HG03575 (cell line): Measurements from ENCODE around the gene DNAJB1.
"Not testable (repeated sequence)": the region's sequence is repeated elsewhere in the genome, so short reads cannot be mapped to it uniquely, and the experiment has no call there.

Experiments
- ATAC-seq: cut with Tn5 transposase; IDR thresholded peaks from one replicate; pipeline ENCODE4 v1.9.1; 2021; ENCODE audit not compliant: unreplicated experiment, insufficient number of reproducible peaks, low FRiP score; ENCODE audit errors: extremely low read depth

Gene DNAJB1

DNA sequence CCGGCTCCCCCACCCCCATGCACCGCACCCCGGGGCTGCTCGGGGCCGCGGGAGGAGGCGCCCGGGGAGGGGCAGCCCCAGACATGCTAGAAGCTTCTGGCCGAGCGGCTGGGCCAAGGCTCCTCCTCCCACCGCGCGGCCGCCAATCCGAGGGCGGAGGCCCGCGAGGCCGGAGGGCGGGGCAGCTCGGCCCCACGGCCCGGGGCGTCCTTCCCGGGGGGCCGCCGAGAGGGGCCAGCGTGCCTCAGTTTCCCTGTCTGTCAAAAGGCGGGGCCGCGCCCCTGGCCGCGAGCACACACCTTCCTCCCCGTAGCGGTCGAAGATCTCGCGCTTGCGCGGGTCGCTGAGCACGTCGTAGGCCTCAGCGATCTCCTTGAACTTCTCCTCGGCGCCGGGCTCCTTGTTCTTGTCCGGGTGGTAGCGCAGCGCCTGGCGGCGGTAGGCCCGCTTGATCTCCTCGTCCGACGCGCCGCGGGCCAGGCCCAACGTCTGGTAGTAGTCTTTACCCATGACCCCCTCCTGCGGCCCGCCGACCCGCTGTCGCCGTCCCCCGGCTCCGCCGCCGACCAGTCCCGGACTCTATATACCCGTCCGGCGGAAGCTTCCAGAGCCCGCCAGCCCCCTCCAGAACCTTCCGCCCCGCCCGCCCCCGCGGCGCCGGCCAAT is at the start of gene DNAJB1:
Gene DNAJB1, minus strand, starts transcription at position 558 of the 666 bp plus-strand sequence. Its CDS starts 48 bp downstream, at position 510.
- ATAC-seq = peak; percentile 37

DNA sequence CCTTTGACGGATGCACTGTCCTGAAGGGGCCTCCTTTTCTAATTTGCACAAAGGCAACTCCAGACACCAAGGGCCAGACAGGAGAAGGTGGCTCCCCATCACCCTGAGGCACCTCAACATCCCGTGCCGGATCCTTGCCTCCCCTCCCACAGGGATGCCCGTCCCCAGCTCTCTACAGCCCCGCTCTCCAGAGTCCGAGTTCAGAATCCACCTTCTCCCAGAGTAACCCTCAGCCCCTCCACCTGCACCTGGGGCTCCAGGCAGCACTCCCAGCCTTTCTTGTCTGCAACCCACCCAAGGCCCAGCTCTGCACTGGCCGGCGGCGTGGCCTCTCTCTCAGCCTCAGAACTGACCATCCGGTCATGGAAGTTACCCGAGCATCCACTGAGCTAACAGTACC is 48.9 kb upstream of the DNAJB1 start:
- ATAC-seq = no peak

DNA sequence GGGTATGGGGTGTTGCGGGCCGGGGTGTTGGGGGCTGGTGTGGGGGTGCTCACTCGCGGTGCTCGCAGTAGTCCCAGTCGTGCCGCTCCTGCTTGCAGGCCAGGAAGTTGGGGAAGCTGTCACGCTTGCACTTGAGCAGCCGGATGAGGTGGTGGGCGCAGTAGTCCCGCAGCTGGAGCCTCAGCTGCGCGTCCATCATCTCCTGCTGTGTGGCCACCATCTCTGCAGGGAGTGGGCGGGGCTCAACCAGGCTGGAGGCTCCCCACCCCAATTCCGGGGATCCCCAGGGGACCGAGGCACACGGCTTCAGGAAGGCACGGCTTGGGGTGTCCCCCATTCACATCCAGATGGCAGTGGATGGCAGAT is 48.5 kb upstream of the DNAJB1 start:
- no peak for ATAC-seq

DNA sequence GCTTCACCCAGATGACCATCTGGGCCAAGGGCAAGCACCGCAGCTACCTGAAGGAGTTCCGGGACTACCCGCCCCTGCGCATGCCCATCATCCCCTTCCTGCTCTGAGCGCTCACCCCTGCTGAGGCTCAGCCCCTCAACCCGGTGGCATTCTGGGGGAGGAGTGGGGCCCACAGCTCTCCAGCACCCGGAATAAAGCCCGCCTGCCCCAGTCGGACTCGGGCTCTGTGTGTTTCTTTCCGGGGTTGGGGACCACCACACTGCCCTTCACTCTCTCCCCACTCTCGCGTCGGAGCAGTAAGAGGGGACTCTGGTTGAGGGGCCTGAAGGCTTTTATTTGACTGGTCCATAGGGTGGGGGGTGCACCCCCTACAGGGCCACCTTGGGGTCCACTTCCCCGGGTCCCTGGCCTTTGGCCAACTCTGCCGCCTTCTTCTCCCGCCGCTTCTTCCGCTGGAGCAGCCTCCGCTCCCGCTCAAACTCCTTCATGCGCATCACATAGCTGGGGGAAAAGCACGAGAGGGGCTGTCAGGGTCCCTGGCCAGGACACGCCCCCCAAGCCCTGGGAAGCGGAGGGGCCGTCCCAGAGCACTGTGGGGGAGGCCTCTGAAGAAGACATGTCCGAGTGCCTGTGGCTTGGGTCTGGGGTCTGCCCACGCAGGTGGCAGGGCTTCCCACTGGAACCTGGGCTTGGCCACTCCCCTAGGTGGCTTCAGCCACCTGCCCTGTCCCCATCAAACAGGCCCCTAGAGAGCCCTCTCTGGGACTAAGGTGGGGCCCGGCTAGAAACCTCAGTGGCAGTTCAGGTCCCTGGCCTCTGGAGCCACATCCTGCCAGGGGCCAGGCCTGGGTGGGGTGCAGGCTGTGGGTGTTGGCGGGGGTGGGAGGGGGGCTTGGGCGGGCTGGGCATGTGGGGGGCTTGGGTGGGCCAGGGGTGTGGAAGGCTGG is 47.8 kb upstream of the DNAJB1 start:
- ATAC-seq = no peak

DNA sequence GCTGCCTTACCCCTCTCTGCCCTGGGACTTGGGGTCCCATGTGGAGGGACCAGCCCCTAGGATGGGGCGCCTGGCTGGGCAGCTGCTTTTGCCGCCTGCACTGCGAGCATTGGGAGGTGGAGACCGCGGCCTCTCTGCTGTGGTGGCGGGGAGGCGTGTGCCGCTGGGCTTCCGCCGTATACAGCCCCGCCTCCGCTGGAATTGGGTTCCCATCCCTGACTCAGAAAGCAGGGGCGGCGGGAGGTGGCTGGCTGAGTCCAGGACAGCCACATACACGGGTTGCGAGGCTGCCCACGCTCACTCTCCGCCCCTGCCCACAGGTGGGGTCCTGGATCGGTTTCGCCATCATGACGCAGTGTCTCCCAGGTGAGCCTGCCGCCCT is 47.1 kb upstream of the DNAJB1 start:
- ATAC-seq = no peak

DNA sequence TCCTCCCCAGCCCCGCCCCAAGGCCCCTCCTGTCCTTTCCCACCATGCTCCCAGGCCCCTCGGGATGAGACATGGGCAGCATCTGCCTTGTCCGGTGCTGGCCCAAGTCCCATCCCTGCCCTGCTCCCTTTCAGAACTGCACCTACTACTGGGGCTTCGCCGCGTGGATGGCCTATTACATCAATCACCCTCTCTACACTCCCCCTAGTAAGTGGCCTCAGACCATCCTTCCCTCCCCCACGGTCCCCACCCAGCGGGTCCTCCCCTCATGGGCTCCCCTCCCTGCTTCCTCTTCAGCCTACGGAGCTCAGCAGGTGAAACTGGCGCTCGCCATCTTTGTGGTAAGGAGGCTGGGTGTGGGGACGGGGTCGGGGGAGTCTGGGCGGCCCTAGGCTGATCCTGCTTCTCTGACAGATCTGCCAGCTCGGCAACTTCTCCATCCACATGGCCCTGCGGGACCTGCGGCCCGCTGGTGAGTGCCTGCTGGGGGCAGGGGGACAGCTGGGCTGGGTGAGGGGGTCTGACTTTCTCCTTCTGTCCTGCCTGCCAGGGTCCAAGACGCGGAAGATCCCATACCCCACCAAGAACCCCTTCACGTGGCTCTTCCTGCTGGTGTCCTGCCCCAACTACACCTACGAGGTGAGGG is 46.6 kb upstream of the DNAJB1 start:
- ATAC-seq = not testable (repeated sequence)

DNA sequence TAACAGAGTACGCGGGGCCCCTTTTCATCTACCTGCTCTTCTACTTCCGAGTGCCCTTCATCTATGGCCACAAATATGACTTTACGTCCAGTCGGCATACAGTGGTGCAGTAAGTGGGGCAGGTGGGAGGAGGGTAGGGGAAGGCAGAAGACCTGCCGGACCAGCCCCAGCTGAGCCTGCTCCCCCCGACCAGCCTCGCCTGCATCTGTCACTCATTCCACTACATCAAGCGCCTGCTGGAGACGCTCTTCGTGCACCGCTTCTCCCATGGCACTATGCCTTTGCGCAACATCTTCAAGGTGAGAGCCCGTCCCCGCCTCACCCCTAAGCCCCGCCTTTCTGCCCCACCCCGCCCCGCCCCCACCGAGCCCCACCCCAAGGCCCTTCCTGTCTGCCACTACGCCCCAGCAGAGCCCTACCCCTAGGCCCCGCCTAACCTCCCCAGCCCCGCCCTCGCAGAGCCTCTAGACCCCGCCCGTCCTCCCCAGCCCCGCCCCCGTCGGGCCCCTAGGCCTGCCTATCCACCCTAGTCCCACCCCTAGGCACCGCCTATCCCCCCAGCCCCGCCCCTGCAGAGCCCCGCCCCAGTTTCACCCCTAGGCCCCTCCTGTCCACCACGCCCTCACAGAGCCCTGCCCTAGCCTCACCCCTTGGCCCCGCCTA is 45.9 kb upstream of the DNAJB1 start:
- no peak for ATAC-seq

DNA sequence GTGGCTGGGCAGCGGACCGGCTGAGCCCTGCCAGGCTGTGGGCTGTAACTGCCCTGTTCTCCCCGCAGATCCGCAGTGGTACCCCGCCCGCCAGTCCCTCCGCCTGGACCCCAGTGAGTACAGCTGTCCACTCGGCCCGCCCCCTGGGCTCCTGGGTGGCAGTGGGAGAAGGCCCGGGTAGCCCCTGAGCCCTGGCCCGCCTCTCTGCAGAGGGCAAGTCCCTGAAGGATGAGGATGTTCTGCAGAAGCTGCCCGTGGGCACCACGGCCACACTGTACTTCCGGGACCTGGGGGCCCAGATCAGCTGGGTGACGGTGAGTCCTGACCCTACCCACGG is 45.4 kb upstream of the DNAJB1 start:
- no peak for ATAC-seq

DNA sequence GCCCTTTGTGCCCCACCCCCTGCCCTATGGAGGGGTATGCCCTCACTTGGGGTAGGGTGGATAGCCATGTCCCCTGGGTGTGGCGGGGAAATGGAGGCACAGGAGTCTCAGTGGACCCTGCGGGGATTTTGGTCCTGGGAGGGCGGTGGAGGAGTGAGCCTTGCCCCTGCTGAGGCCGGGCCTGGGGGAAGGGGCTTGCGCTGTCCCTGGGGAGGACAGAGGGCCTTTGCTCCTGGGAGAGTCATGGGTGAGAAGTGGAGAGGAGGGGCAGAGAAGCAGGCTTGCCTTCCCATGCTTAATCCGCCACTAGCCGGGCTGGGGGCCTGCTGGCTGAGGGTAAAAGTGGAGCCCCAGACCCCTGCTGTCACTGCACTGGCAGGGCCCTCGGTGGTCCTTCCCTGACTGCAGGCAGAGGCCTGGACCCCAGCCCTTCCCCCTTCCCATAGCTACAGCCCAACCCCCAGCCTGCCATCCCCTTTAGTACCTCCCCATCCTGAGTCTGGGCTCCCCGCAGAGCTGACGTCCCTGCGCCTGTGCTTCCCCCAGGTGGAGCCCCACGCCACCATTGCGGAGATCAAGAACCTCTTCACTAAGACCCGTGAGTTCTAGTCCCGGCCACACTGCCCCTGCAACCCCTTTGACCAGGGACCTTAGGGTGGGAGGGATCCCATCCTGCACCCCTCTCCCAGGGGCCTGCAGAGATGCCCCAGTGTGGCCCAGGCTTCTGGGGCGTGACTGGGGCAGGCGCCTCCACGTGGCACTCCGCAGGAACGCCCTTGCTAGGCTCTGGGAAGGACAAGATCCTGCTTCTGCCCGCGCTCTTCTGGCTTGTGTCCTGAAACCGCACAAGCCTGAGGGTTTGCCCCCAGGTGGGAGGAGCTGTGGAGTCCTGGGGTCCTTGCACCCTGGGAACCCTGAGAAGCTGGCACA is 44.7 kb upstream of the DNAJB1 start:
- no peak for ATAC-seq

DNA sequence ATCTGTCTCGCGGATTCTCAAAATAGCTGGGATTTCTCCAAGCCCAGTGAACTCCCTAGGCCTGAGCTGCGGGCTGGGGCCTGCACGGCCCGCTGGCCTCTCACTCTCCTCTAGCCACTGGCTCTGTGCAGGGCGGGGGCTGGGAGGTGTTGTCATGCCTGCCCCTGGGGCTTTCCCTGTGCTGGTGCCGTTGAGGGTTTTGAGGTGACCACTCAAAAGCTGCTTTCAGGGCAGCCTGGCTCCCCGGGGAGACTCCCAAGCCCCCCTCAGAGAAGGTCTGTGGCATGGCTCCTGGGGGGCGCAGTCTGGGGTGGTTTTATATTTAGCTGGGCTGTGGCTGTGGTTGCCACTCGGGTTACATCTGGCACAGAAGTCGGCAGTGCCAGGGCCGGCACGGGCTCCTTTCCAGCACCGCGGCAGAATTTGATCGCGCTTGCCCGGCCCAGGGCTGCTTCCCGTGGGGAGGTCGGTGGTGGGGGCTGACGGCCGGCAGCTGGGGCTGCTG is 43.7 kb upstream of the DNAJB1 start:
- ATAC-seq = no peak

DNA sequence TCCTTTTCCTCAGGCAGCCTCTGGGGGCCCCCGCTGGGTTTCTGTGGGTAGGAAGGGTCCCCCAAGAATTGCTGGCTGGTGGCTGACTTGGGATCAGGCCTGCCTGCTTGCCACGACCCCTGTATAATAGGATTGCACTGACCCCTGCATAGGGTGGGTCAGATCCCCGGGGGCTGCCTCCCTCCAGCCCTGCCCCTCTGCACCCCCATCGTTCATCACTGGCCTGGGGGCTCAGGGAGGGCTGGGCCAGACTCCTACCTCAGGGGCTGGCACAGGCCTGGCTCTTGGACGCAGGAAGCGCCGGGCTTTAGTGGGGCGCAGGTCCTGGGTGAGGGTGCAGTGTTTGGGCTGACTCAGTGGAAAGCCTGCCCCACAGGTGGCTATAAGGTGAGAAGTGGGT is 43.1 kb upstream of the DNAJB1 start:
- no peak for ATAC-seq

DNA sequence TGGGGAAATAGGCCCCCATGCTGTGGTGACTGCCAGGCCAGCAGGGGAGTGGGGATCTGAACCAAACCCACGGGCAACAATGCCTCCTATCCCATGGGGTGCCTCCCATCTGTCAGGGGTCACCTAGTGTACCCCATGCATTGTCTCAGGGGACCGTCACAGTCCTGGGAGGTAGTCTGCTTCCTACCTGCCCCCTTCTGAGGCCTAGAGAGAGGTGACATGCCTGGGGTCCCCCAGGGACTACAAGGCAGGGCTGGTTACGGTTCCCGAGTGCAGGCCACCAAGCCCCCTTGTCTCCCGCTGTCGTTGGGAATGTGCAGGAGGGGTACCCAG is 42.5 kb upstream of the DNAJB1 start:
- no peak for ATAC-seq

DNA sequence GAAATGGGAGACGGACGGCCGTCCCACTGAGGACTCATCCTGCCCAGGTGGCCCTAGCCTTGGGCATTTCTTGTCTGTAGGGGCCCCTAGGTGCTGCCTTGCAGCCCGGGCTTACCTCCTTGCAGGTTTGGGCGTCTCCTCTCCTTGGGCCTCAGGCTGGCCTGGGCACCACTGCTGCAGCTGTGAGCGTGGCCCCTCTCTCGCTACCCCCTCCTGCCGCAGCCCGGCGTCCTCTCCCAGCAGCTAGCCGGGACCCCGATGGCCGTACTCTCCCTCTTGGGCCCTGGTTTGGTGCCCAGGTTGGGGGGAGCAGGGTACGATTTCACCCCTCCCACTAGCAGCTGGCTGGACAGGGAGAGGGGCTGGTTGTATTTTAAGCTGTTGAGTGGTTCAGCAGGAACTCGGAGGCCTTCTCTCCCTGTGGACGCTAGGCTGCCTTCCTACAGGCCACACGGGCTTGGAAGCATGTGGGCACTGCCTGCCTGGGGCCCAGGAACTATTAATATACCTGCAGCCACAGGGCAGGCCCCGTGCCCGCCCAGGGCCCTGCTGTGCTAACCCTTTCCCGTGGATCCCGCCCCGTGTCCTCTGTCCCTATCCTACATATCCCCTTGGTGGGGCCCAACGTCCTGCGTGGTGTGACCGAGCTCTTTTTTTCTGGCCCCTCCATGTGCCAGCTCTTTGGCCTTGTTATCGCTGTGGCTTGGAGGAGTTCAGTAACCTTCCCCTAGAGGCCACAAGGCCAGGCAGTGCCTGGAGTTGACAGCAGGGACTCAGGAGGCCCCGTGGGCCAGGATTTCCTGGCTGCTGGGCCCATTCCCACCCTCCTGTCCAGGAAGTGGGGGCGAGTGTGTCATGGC is 41.9 kb upstream of the DNAJB1 start:
- no peak for ATAC-seq

DNA sequence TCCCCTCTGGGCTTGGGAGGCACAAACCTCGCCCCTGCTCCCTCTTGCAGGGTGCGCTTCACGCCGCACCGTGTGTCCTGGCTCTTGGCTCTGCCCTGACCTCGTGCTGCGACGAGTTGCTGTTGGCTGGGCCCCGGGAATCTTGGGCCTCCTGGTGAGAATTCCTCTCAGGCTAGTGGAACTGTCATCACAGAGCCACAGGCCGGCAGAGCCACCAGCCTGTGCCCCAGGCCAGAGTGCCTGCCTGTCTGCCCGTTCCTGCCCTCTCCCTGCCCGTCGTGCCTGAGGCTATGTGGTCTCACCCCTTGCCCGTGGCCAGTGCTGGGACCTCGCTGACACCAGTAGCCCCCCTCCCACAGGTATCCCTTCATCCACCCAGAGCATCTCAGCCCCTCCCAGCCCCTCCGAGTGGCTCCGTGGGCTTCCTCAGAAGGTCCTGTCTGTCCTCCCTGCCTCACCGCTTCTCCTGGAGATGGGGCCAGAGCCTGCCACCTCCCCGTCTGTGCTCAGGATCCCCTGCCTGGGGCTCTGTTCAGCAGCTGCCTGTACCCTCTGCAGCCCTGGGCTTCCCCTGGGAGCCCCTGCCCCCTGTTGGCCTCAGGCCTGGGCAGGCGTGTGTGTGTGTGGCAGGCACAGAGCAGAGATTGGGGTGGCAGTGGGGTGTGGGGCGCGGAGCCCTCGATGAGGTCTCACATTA is 40.3 kb upstream of the DNAJB1 start:
- ATAC-seq = no peak

DNA sequence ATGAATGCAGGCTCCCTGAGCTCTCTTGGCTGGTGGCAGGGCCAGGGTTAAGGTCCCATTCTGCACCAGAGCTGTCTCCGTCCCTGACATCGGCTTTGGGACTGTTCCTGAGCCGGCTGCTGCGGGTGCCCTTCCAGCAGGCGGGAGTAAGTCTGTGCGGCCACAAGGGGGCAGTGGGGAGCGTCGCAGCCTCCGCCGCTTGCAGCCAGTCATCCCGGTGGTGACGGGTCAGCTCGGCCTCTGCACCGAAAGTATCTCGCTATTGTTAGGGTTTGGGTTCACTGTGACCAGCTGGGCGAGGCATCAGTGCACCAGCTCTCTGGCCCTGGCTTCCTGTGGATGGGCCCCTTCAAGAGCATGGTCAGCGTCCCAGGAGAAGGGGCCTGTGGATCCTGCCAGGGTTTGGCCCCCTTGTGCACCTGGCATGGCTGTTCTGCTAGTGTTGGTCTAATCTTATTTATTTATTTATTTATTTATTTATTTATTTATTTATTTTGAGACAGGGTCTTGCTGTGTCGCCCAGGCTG is 38.5 kb upstream of the DNAJB1 start:
- no peak for ATAC-seq

DNA sequence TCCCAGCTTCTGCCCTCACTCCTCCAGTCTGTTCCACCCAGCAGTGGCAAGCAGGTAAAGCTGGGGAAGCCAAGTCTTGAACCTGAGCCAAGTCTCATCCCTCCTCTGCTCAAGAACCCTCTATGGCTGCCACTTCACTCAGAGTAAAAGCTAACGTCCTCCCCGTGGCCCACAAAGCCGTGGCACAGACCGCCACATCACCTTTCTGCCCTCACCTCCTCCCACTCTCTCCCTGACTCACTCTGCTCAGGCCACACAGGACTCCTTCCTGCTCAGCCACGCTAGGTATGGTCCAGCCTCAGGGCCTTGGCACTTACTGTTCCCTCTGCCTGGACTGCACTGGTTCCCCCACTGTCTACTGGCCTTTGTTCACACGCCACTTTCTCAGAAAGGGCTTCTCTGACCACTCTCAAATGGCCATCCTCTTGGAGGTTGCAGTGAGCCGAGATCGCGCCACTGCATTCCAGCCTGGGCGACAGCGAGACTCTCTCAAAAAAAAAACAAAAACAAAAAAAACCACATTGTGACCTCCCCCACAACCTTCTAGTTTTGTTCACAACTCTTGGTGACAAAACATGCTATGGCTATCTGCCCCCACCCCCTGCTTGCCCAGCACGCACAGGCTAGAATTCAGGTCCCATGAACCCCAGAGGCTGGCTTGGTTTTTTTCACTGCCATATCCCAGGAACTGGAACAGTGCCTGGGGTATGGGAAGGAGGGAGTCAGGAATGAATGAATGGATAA is 37.9 kb upstream of the DNAJB1 start:
- no peak for ATAC-seq
